Spleen (tissue), 7 donors: ENCODE data around the gene MRPS10.

ENCODE experiments used
- POLR2A ChIP-seq, 3 donors: fragments of 450-650 bp; IDR thresholded peaks; one replicate each; pipeline ENCODE4 v1.5.1; 2017; ENCODE audit warnings: antibody characterized with exemption in 3 of 3, mild to moderate bottlenecking in 1 of 3
- POLR2AphosphoS5 ChIP-seq, 3 donors: sonication (generic); formaldehyde crosslinking; IDR thresholded peaks; one replicate each; pipeline ENCODE4 v1.5.1; 2017; ENCODE audit warnings: antibody characterized with exemption in 3 of 3
- TF ChIP-seq, protein P1 (sequence below), 11 experiments: fragments of 200-600 bp in 7 of 11; fragments of 450-650 bp in 4 of 11; sonication (generic) in 4 of 11; IDR thresholded peaks in 8 of 11; conservative IDR thresholded peaks in 3 of 11; 1 replicate in 7 of 11; 2 replicates in 4 of 11; pipeline versions ENCODE4 v1.4.0 to v1.8.0; 2016 to 2021; ENCODE audit warnings: antibody characterized with exemption in 11 of 11, inconsistent platforms in 4 of 11, mild to moderate bottlenecking in 1 of 11
- donor health status: DM: no; HTN: no; CAD: no; lungs with moderate emphysema.
- donor health status: DM: no; HTN: no; CAD: no.
- donor health status: DM: no; HTN: no; CAD: no.

- TF ChIP-seq POLR2AphosphoS5 (IDR thresholded peaks at IDR 0.05), result no peak
- TF ChIP-seq, protein P1, sequence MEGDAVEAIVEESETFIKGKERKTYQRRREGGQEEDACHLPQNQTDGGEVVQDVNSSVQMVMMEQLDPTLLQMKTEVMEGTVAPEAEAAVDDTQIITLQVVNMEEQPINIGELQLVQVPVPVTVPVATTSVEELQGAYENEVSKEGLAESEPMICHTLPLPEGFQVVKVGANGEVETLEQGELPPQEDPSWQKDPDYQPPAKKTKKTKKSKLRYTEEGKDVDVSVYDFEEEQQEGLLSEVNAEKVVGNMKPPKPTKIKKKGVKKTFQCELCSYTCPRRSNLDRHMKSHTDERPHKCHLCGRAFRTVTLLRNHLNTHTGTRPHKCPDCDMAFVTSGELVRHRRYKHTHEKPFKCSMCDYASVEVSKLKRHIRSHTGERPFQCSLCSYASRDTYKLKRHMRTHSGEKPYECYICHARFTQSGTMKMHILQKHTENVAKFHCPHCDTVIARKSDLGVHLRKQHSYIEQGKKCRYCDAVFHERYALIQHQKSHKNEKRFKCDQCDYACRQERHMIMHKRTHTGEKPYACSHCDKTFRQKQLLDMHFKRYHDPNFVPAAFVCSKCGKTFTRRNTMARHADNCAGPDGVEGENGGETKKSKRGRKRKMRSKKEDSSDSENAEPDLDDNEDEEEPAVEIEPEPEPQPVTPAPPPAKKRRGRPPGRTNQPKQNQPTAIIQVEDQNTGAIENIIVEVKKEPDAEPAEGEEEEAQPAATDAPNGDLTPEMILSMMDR (IDR thresholded peaks at IDR 0.05 in 8 of 11, conservative IDR thresholded peaks at IDR 0.05 in 3 of 11), result no peak
- TF ChIP-seq POLR2A (IDR thresholded peaks at IDR 0.05), result no peak
Measured at GRCh38 chr6:42165016-42165415, 52.6 kb downstream of the MRPS10 start.
